ENCODE results near the gene SLCO2A1. TPM values are rescaled to one million over a fixed set of nuclear protein-coding genes. Genes with fewer than 3 reads are reported as not detected.

SLCO2A1 gene
- total RNA-seq, 6 donors from 2014 or later: 56.2 to 308 (median 133) TPM

- no peak for DNase-seq
- Histone ChIP-seq H3K4me3 (no peak overlapping the region), H3K36me3 (peaks cover 0 to 11% (median 3%) of the 10 kb centered on the region in 4 donors), H3K4me1 (peaks cover 26 to 49% (median 32%) of the 10 kb centered on the region in 4 donors), H3K9me3 (no peaks in the 10 kb centered on the region), H3K27me3 (no peaks in the 10 kb centered on the region), H3K27ac (peak overlapping the region in 2 of 4 donors; percentile 27)
- no peak for ATAC-seq (ENCODE audit: low FRiP score in 2 of 2)
- 81 to 85% methylated on average over 9 of the region's 9 CpGs for WGBS, 2 donors
- TF ChIP-seq CTCF (IDR thresholded peaks at IDR 0.05) (no peak), POLR2AphosphoS5 (IDR thresholded peaks at IDR 0.05) (no peak), POLR2A (IDR thresholded peaks at IDR 0.05) (no peak), EP300 (IDR thresholded peaks at IDR 0.05) (no peak)
Measured at GRCh38 chr3:133983576-133984560, 45.9 kb downstream of the SLCO2A1 start.

- no peak overlapping the region for H3K4me3 ChIP-seq
- peak overlapping the region in 1 of 4 donors; percentile 45 for H3K27ac ChIP-seq
- DNase-seq (no peak), ATAC-seq (ENCODE audit: low FRiP score in 2 of 2) (no peak)
- H3K9me3 ChIP-seq: no peaks in the 10 kb centered on the region
- no peak for TF ChIP-seq CTCF (IDR thresholded peaks at IDR 0.05)
- TF ChIP-seq POLR2A (IDR thresholded peaks at IDR 0.05): no peak
- no peak for TF ChIP-seq POLR2AphosphoS5 (IDR thresholded peaks at IDR 0.05)
- no peak for TF ChIP-seq EP300 (IDR thresholded peaks at IDR 0.05)
- 80 to 86% methylated on average over 7 of the region's 7 CpGs for WGBS, 2 donors
- H3K36me3 ChIP-seq: peaks cover 0 to 18% (median 3%) of the 10 kb centered on the region in 4 donors
- H3K27me3 ChIP-seq: no peaks in the 10 kb centered on the region
- peaks cover 28 to 50% (median 31%) of the 10 kb centered on the region in 4 donors for H3K4me1 ChIP-seq
Measured at GRCh38 chr3:133983126-133983525, 46.6 kb downstream of the SLCO2A1 start.

- ATAC-seq (ENCODE audit: low FRiP score in 2 of 2) (no peak), DNase-seq (no peak)
- Histone ChIP-seq H3K36me3 (peaks cover 0 to 32% (median 3%) of the 10 kb centered on the region in 4 donors), H3K27me3 (no peaks in the 10 kb centered on the region), H3K4me1 (peaks cover 17 to 44% (median 26%) of the 10 kb centered on the region in 4 donors), H3K27ac (peak overlapping the region; percentile 29 to 83 (median 48)), H3K9me3 (no peaks in the 10 kb centered on the region), H3K4me3 (no peak overlapping the region)
- WGBS, 2 donors: 61 to 73% methylated on average over 3 to 4 of the region's 4 CpGs
- TF ChIP-seq POLR2AphosphoS5 (IDR thresholded peaks at IDR 0.05): peak; percentile 14 to 33
- no peak for TF ChIP-seq CTCF (IDR thresholded peaks at IDR 0.05)
Measured at GRCh38 chr3:133980550-133980949, 49.2 kb downstream of the SLCO2A1 start.

DNA sequence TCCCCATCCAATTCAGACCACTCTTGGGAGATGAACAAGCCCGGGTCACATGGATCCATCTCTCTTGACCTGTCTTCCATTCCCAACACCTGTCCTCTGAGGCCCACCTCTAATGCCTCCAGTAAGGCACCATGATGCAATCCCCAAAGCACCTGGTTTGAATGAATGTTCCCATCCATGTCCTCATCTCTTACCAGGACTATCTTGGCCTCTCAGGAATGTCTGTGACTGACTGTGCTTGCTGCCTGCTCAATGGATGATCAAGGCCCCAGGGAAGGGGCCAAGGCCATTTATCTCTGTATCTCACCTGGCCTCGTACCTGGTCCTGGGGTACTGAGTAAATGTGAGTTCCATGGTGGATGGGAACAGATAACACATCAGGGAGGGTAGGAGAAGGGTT, 49.7 kb downstream of the SLCO2A1 start:
- Histone ChIP-seq H3K4me3 (no peak overlapping the region), H3K4me1 (peaks cover 17 to 39% (median 26%) of the 10 kb centered on the region in 4 donors), H3K9me3 (no peaks in the 10 kb centered on the region), H3K36me3 (peaks cover 0 to 37% (median 3%) of the 10 kb centered on the region in 4 donors), H3K27ac (peak overlapping the region; percentile 29 to 83 (median 48)), H3K27me3 (no peaks in the 10 kb centered on the region)
- WGBS, 2 donors: 100% methylated on average over 1 to 2 of the region's 2 CpGs
- TF ChIP-seq CTCF (IDR thresholded peaks at IDR 0.05) (no peak), POLR2AphosphoS5 (IDR thresholded peaks at IDR 0.05) (no peak), EP300 (IDR thresholded peaks at IDR 0.05) (no peak), POLR2A (IDR thresholded peaks at IDR 0.05) (no peak)
- DNase-seq (no peak), ATAC-seq (ENCODE audit: low FRiP score in 2 of 2) (no peak)
